T-helper 2 cell treated with Interferon-gamma antibody and Interleukin-4, amounts not matched to agents 100 ng/mL and 5 ng/mL, for 36 hours (primary cell): Measurements from ENCODE around the gene IL27RA. TPM values are rescaled to one million over a fixed set of nuclear protein-coding genes. Genes with fewer than 3 reads are reported as not detected.

ENCODE experiments used
- intact Hi-C: fragments of 100-400 bp; cut with micrococcal nuclease; formaldehyde crosslinking; loops from one replicate; pipeline ENCODE4 v1.15.1; 2023
- total RNA-seq: library from RNA; stranded (reverse); gene quantifications from 2 replicates; pipeline ENCODE4 v1.2.3, GENCODE V29; 2022

Gene IL27RA
- total RNA-seq, 1 donor from 2014 or later = 91.1 TPM

DNA sequence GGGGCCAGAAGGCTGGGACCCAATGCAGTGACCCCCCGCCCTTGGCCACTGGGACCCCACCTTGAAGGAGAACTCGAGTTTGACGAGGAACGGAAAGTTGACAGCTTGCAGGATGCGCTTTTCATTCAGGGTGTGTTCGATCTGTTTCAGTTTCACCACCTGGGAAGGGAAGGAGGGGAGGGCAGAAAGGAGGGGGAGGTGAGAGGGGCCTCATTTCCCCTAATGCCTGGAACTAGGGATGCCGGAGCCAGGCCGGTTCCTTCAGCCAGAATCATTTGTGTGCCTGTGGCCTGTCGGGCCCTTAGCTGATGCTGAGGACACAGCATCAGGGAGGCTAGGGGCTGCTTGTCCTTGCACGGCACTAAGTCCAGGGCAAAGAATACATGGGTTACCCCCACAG, 71.2 kb downstream of the IL27RA start:
- intact Hi-C loops = no loop called here

Other genes with a start within 250 kb of the IL27RA start
- 5.2 and 5.5 TPM in 2 replicates for gene ZSWIM4, start 236.3 kb upstream of the IL27RA start, total RNA-seq
- gene NANOS3, start 154.6 kb upstream of the IL27RA start, total RNA-seq = 0.70 TPM in 1 of 2 replicates, not detected in the other
- 10.5 and 11.3 TPM in 2 replicates for gene BRME1, start 125.6 kb upstream of the IL27RA start, total RNA-seq
- gene CC2D1A, start 125.6 kb upstream of the IL27RA start, total RNA-seq = 35.7 and 37.2 TPM in 2 replicates
- 0.30 TPM in 1 of 2 replicates, not detected in the other for gene PODNL1, start 93.3 kb upstream of the IL27RA start, total RNA-seq
- 70.3 and 71.9 TPM in 2 replicates for gene DCAF15, start 79.3 kb upstream of the IL27RA start, total RNA-seq
- 16.1 and 16.2 TPM in 2 replicates for gene RFX1, start 25.4 kb upstream of the IL27RA start, total RNA-seq
- not detected in 2 replicates for gene RLN3, start 3.6 kb upstream of the IL27RA start, total RNA-seq
- gene PALM3, start 30.3 kb downstream of the IL27RA start, total RNA-seq = 0.30 TPM in 1 of 2 replicates, not detected in the other
- 2.1 TPM in 2 replicates for gene MISP3, start 41.0 kb downstream of the IL27RA start, total RNA-seq
- 0.30 and 0.39 TPM in 2 replicates for gene C19orf67, start 54.0 kb downstream of the IL27RA start, total RNA-seq
- 103 and 104 TPM in 2 replicates for gene SAMD1, start 59.0 kb downstream of the IL27RA start, total RNA-seq
- gene PRKACA, start 86.0 kb downstream of the IL27RA start, total RNA-seq = 65.4 and 67.4 TPM in 2 replicates
- gene ASF1B, start 104.8 kb downstream of the IL27RA start, total RNA-seq = 114 and 117 TPM in 2 replicates
- gene ADGRL1, start 174.4 kb downstream of the IL27RA start, total RNA-seq = 8.4 and 11.0 TPM in 2 replicates